Peyer's patch (tissue), 4 donors: ENCODE measurements around the gene NCMAP. TPM values are rescaled to one million over a fixed set of nuclear protein-coding genes. Genes with fewer than 3 reads are reported as not detected.
A peak's percentile ranks its signal among the peaks of the same experiment; 100 is the strongest.
"Not testable (repeated sequence)": the region's sequence is repeated elsewhere in the genome, so short reads cannot be mapped to it uniquely, and the experiment has no call there.

Experiments
- DNase-seq, 3 donors: peaks; one replicate each; pipeline ENCODE4 v3.0.0-alpha.2; 2017 to 2019
- H3K27ac ChIP-seq, 4 donors: fragments of 200-600 bp; sonication (generic); one replicate each; pipeline ENCODE4 v1.5.1; 2016 to 2019
- H3K27me3 ChIP-seq, 2 donors: fragments of 200-600 bp; sonication (generic); one replicate each; pipeline ENCODE4 v1.5.1; 2019
- H3K36me3 ChIP-seq, 3 donors: fragments of 200-600 bp; sonication (generic); one replicate each; pipeline ENCODE4 v1.5.1; 2016 to 2019
- H3K4me1 ChIP-seq, 4 donors: fragments of 200-600 bp; sonication (generic); one replicate each; pipeline ENCODE4 v1.5.1; 2016 to 2019
- H3K4me3 ChIP-seq, 4 donors: fragments of 200-600 bp; sonication (generic); 1 replicate in 3 of 4; 2 replicates in 1 of 4; pipeline ENCODE4 v1.5.1; 2016 to 2019; ENCODE audit warnings: mild to moderate bottlenecking in 1 of 4
- H3K9me3 ChIP-seq, 4 donors: fragments of 200-600 bp; sonication (generic); one replicate each; pipeline ENCODE4 v1.5.1; 2016 to 2019; ENCODE audit warnings: mild to moderate bottlenecking in 1 of 4
- CTCF ChIP-seq, 6 experiments: fragments of 450-650 bp in 4 of 6; fragments of 200-600 bp in 2 of 6; sonication (generic) in 1 of 6; IDR thresholded peaks; one replicate each; pipeline ENCODE4 v1.5.1; 2017 to 2019; ENCODE audit warnings: antibody characterized with exemption in 6 of 6, mild to moderate bottlenecking in 3 of 6, moderate library complexity in 1 of 6
- POLR2A ChIP-seq, 2 donors: fragments of 450-650 bp; IDR thresholded peaks; one replicate each; pipeline ENCODE4 v1.5.1; 2017; ENCODE audit warnings: antibody characterized with exemption in 2 of 2, mild to moderate bottlenecking in 2 of 2, moderate library complexity in 2 of 2
- total RNA-seq, 4 donors: library from RNA; depleted of rRNA; stranded (reverse); fragments of >200 nt; gene quantifications; one replicate each; pipeline ENCODE4 v1.1.0, GENCODE V29; 2016

The NCMAP gene
- total RNA-seq, result 1 to 10 TPM; 1.6 to 9.5 (median 4.2) TPM

- H3K4me3 ChIP-seq, result peak within 1 kb of the TSS; percentile 43 to 76 (median 54)
- H3K9me3 ChIP-seq, result no peaks in the 10 kb centered on the region
- TF ChIP-seq POLR2A (IDR thresholded peaks at IDR 0.05) (no peak), CTCF (IDR thresholded peaks at IDR 0.05) (peak in 1 of 6 experiments; percentile 29)
- H3K27me3 ChIP-seq, result no peaks in the 10 kb centered on the region
- H3K4me1 ChIP-seq, result peaks cover 0 to 23% (median 5%) of the 10 kb centered on the region in 4 donors
- DNase-seq, result peak; percentile 39 to 86 (median 84)
- peak within 1 kb of the TSS; percentile 31 to 84 (median 41) for H3K27ac ChIP-seq
- H3K36me3 ChIP-seq, result no peaks in the 10 kb centered on the region
Measured at GRCh38 chr1:24555591-24556413, at the start of gene NCMAP. Gene NCMAP (plus strand): TSS chr1:24556087. CDS start chr1:24595431, 39,344 bp downstream.

- TF ChIP-seq CTCF (IDR thresholded peaks at IDR 0.05) (no peak), POLR2A (IDR thresholded peaks at IDR 0.05) (no peak)
- H3K27ac ChIP-seq, result peak overlapping the region; percentile 19 to 68 (median 53)
- no peaks in the 10 kb centered on the region for H3K27me3 ChIP-seq
- H3K4me3 ChIP-seq, result no peak overlapping the region
- H3K9me3 ChIP-seq, result no peaks in the 10 kb centered on the region
- DNase-seq, result no peak
- peaks cover 0 to 10% (median 3%) of the 10 kb centered on the region in 4 donors for H3K4me1 ChIP-seq
- no peaks in the 10 kb centered on the region for H3K36me3 ChIP-seq
Measured at GRCh38 chr1:24506691-24507381, 49.1 kb upstream of the NCMAP start.

- no peaks in the 10 kb centered on the region for H3K36me3 ChIP-seq
- TF ChIP-seq CTCF (IDR thresholded peaks at IDR 0.05) (no peak), POLR2A (IDR thresholded peaks at IDR 0.05) (no peak)
- peak overlapping the region; percentile 19 to 68 (median 53) for H3K27ac ChIP-seq
- no peak for DNase-seq
- no peak overlapping the region for H3K4me3 ChIP-seq
- no peaks in the 10 kb centered on the region for H3K27me3 ChIP-seq
- H3K9me3 ChIP-seq, result no peaks in the 10 kb centered on the region
- peaks cover 0 to 6% (median 2%) of the 10 kb centered on the region in 4 donors for H3K4me1 ChIP-seq
Measured at GRCh38 chr1:24507405-24507804, 48.5 kb upstream of the NCMAP start.

GRCh38 chr1:24508911-24509310, 47.0 kb upstream of the NCMAP start:
- no peak overlapping the region for H3K4me3 ChIP-seq
- H3K27me3 ChIP-seq, result no peaks in the 10 kb centered on the region
- DNase-seq, result no peak
- no peaks in the 10 kb centered on the region for H3K36me3 ChIP-seq
- peaks cover 0 to 6% (median 2%) of the 10 kb centered on the region in 4 donors for H3K4me1 ChIP-seq
- no peak for TF ChIP-seq POLR2A (IDR thresholded peaks at IDR 0.05)
- H3K27ac ChIP-seq, result no peak overlapping the region
- H3K9me3 ChIP-seq, result no peaks in the 10 kb centered on the region

- Histone ChIP-seq H3K36me3 (no peaks in the 10 kb centered on the region), H3K27ac (no peak overlapping the region), H3K4me1 (no peaks in the 10 kb centered on the region), H3K27me3 (no peaks in the 10 kb centered on the region), H3K9me3 (no peaks in the 10 kb centered on the region), H3K4me3 (no peak overlapping the region)
- TF ChIP-seq CTCF (IDR thresholded peaks at IDR 0.05), result no peak
- no peak for TF ChIP-seq POLR2A (IDR thresholded peaks at IDR 0.05)
- DNase-seq, result no peak
Measured at GRCh38 chr1:24513706-24514105, 42.2 kb upstream of the NCMAP start.

GRCh38 chr1:24514946-24515345, 40.9 kb upstream of the NCMAP start:
- no peaks in the 10 kb centered on the region for H3K4me1 ChIP-seq
- H3K36me3 ChIP-seq, result no peaks in the 10 kb centered on the region
- H3K4me3 ChIP-seq, result no peak overlapping the region
- no peaks in the 10 kb centered on the region for H3K9me3 ChIP-seq
- no peak for DNase-seq
- no peak for TF ChIP-seq CTCF (IDR thresholded peaks at IDR 0.05)
- TF ChIP-seq POLR2A (IDR thresholded peaks at IDR 0.05), result no peak
- no peak overlapping the region for H3K27ac ChIP-seq
- H3K27me3 ChIP-seq, result no peaks in the 10 kb centered on the region

GRCh38 chr1:24515671-24516209, 40.1 kb upstream of the NCMAP start:
- not testable (repeated sequence) for H3K27ac ChIP-seq, H3K27me3 ChIP-seq, DNase-seq

More at GRCh38 chr1:24515671-24516209, 40.1 kb upstream of the NCMAP start:
- not testable (repeated sequence) for H3K4me1 ChIP-seq, H3K36me3 ChIP-seq, H3K4me3 ChIP-seq, H3K9me3 ChIP-seq
